Middle frontal gyrus (tissue), 1 donor: ENCODE results near the gene MATN1.

Source experiments
- DNase-seq: peaks from one replicate; pipeline ENCODE4 v3.0.0-alpha.2; 2015; ENCODE audit warnings: low spot score; ENCODE audit errors: extremely low spot score

MATN1 gene

DNA sequence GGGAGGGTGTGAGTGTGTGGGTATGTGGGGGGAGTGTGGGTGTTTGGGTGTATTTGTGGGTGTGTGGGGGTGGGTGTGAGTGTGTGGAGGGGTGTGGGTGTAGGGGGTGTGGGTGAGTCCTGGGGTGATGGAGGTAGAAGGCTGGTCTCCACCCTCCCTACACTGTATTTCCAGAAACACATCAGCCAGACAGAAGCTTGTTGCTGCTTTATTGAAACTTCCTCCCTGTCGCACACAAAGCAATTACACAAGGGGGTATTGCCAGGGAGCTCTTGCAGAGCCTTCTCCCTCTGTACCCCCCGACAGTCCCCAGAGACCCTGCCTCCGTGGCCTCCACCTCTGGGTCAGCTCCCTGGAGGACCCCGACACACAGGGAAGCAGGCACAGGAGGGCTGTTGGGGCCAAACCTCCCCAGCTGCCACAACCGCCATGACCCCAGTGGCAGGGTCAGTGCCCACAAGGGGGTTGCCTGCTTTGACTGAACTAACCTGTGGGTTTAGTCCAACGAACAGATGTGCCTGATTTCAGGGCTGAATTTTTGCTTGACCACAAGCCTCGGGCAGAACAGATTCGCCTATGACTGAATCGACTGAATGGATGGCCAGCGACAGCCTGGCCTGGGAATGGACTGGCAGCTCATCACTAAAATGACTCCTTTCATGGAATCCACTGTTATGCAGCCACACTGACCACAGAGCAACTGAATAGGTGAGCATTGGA lies 9.1 kb upstream of the MATN1 start:
- no peak for DNase-seq

DNA sequence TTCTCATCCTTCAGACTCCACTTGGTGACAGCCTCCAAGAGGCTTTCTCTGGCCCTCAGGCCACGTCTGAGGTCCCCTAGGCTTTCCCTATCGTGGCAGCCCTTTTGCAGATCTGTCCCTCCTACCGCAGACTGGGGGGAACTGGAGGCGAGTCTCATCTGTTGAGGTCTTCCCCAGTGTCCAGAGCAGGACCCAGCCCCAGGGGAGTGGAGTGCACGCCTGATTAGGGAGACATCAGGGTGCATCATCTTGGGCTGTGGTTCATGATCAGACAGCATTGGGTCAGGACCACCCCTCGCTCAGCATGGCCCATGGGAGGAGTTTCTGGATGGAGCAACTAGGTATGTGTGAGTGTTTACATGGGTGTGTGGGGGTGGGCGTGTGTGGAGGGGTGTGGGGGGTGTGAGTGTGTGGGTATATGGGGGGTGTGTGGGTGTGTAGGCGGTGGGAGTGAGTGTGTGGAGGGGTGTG lies 8.5 kb upstream of the MATN1 start:
- no peak for DNase-seq

DNA sequence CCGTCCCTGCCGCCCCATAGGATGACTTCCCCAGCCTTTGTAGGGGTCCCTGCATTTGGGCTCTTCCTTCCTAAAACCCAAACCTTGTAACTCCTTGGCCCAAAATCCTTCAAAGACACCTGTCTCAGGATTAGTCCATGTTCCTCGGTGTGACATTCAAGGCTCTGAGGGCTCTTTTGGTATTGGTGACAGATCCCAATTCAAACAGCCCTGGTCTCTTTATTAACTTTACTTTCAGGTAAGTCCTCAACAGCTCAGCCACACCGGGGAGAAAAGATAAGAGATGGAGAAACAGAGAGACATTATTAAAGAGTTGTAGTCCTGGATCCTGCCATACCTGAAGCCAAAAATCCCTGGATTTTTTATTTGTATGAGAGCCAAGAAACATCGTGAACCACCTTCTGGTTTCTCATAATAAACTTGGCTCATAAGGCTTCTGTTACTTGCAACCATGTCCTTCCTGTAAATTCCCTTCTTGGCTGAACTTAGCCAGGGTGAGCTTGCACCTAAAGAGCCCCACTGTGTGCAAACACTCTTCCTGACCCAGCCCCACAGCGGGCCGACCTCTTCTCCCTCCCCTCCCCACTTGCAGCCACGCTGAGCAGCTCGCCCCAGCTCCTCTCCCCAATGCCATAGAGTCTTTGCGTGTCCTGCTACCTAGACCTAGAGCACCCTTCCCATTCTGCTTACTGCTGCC lies 7.9 kb upstream of the MATN1 start:
- no peak for DNase-seq

DNA sequence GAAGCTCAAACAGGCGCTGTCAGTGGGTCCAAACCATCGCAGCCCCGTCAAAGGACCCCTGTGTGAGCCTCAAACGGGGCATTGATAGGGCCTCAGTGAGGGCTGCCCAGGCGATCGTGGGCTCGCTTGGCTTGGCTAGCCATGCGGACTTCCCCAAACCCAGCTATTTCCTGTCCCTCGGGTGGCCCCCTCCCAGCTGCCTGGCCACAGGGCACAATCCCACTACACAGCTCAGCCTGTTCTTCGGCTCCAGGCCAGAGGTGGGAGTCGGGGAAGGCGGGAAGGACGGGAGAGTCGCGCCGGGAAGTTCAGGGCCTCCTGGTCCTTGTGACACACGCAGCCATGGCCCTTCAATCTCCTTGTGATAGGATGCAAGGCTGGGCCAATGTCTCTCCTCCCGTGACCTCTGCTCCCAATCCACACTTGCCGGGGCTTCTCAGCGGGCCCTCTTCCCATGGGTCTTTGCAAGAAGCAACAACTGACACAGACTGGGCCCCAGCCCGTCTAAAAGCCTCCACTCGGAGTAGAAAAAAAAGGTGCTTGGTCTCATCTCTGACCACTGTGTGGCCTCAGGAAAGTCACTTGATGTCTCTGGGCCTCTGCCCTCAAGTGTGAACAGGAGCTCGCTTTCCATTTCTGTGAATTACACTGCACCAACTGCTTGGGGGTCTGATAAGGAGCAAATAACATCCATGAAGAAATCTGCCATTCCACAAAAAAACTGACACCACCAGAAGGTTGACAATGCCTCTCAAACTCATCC lies 7.1 kb upstream of the MATN1 start:
- no peak for DNase-seq

DNA sequence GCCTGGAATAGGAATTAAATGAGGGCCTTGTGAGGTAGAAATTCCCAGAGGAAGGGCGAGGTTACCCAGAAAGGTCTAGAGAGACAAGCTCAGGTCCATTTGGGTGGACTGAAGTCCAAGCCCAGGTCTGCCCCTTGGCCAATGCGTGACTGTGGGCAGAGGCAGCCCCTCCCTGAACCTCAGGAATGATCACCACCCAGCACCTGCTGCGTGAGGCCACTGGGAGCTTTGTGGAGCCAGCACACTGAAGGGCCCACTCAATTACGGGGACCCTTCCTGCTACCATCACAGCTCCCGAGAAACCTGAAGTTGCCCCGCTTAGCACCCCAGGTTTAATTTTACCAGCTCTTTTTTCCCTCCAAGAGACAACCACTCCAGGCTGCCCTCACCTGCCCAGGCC lies 6.5 kb upstream of the MATN1 start:
- no peak for DNase-seq

DNA sequence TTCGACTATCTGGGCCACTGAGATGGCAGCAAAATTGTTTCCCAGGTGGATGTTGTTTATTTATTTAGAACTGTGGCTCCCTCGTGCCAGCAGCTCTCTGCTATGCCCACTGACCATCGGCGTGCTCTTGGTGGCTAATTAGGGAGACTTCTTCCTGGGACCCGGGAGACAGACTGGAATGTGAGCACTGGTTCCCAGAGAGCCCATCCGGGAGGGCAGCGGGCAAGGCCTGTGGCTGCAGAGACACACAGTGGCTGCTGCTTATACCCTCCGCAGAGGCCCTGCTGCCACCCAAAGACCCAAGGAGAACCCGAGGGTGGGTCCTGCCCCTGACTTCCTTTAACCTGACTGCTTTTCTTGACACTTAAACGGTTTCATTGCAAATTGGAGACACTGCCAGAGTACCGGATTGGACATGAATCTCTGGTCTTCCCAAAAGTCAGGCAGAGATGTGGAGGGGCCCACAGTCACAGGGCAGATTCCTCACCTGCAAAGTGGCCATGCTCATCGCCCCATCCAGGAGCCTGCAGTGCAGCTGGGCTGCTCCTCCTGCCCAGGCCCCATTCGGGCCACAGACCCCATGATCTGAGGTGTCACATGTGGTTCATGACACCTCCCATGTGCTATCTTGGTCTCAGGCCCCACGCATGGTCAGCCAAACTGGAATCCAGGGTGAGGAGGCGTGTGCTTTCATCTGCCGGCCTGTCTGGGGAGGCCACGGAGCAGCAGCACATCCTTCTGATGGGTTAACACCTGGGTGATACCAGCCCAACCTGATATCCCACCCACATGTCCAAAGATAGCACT lies 5.7 kb upstream of the MATN1 start:
- DNase-seq: no peak

DNA sequence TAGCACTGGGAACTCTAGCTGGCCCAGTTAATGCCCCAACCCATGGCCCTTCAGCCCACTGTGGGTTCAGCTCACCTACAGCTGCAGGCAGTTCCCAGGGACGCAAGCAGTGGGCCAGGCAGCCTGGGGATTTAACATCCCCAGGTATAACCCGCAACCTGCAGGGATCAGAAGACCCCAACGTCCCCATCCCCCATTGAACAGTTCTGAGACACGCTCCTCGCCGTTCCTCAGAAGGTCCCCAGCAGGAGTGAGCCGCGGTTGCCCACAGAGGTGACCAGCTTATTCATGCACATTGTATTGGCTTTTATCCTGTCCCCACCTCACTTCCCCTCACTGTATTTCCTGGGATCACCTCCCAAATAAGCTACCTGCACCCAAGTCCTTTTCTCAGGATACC lies 5.0 kb upstream of the MATN1 start:
- no peak for DNase-seq

DNA sequence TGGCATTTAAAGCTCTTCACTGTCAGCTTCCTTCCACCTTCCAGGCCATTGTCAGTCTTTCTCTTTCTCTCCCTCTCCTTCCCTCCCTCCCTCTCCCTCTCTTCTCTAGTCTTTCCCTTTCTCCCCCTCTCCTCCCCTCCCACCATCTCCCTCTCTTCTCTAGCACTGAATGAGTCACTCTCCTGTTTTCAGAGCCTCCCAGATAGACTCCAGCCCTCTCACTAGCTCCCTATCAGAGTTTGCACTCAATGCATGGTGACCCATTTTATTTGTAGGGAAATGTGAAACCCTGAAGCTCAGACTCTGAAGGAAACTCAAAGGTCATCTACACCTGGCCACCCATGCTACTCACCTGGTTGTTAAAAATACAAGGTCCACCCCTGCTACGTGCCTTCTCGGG lies 4.4 kb upstream of the MATN1 start:
- no peak for DNase-seq

DNA sequence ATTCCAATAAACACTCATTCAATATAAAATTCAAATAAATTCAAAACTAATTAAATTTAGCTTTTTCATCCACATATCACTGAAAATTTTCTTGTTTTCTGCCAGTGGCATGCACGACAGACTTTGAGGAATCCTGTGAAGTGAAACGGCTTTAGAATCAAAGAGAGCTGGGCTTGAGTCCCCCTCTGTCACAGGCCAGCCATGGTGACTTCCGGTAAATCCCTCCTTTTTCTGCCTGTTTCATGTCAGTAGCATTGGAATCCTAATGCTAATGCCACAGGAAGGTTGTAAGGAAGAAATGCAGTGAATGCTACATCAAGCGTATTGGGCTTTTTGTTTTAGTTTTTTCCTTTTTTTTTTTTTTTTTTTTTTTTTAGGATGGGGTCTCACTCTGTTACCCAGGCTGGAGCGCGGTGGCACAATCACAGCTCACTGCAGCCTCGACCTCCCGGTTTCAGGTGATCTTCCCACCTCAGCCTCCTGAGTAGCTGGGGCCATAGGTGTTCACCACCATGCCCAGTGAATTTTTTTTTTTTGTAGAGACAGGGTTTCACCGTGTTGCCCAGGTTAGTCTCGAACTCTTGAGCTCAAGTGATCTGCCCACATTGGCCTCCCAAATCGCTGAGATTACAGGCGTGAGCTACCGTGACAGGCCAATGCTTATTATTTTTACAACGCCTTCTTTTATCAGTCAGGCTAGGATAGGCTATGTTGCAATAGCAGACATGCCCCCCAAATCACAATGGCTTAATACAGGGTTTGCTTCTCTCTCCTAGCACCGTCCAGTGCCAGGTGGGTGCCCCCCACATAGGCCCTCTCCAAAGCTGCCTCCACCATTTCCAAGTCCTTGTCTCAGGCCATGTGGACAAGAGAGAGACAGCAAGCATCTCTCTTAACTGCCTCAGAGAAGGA lies 3.6 kb upstream of the MATN1 start:
- no peak for DNase-seq

DNA sequence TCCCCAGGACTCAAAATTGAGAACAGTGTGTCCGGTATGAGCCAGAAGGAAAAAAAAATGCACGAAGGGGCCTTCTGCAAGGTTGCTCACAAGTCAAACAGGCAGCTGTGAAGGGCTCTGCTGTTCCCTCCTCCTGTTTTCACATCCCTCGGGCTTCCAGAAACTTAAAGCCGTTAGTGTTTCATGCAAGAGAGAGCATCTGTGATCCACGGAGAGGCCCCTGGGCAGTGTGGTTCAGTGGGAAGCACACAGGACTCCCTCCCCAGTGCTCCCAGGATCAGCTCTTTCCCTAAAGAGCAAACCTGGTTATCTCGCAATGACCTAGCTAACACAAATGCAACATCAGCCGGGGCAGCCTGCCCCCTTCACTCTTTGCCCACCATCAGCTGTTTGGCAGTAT lies 2.9 kb upstream of the MATN1 start:
- no peak for DNase-seq

DNA sequence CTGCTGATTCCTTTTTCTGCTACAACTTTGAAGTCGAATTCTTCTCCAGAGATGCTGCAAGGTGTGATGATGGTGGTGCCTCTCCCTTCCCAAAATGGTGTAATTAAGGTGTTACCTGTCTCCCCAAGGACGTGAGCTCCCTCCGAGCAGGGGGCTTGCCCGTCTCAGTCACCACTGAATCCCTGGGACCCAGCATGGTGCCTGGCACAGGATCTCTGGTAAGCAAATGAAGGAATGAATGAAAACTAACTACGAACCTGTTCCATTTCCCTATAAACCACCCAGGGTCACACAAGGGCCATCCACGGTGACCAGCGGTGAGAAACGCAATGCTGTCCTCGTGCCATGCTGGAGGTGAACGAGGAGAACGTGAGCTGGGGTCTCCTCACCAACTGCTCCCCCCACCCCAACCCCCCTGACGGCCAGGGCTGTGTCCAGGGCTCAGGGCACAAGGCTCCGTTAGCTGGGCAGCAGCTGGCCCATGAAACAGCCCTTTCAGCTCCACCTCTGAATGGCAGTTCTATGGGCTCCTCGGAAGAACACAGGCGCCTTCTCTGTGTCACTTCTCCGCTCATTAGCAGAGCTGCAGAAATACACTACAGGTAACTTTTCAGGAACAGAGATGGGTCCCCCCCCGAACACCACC lies 2.2 kb upstream of the MATN1 start:
- DNase-seq: no peak

DNA sequence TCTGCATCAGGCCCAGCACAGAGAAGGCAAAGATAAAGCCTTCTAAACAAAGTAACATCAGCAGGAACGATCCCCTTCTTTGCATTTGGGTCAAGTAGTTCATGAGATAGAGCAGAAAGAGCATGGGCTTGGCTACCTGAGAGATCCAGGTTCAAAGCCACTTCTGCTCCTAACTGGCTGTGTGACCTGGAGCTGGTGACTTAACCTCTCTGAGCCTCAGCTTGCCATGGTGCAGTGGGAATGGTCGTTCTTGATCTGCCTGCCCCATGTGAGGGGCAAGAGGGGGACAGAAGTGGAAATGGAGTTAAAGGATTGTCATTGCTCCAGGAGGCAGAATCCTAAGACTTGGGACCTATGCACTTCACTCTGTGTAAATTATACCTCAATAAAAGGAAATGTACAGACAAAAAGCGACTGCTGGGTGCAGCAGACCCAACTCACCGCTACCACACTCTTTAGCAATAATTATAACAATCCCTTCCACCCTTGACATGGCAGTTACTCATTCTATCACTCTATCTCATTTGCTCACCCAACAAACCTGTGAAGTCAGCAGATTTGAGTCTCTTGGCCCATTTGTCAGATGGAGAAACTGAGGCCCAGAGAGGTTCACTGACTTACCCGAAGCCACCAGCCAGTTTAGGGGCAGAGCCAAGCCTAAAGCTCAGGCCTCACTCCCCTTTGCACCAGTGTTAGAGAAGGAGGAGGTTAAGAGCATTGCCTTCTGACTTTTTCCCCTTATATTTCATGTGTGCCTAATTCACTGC lies 1.5 kb upstream of the MATN1 start:
- no peak for DNase-seq

DNA sequence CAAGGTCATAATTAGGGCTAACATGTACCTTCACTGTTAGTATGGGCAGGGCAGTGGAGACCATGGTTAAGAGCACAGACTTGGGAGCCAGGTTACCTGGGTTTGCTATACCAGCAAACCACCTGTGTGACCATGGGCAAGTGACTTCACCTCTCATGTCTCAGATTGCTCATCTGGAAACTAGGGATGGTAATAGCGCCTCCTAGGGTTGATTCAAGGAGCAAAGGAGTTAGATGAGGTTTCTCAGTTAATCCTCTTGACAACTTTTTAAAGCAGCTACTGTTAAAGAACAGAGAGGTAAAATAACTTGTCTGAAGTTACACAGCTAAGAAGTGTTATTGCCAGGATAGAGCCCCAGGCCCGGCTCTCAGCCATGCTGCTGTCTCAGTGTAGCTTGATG lies 790 bp upstream of the MATN1 start:
- no peak for DNase-seq

DNA sequence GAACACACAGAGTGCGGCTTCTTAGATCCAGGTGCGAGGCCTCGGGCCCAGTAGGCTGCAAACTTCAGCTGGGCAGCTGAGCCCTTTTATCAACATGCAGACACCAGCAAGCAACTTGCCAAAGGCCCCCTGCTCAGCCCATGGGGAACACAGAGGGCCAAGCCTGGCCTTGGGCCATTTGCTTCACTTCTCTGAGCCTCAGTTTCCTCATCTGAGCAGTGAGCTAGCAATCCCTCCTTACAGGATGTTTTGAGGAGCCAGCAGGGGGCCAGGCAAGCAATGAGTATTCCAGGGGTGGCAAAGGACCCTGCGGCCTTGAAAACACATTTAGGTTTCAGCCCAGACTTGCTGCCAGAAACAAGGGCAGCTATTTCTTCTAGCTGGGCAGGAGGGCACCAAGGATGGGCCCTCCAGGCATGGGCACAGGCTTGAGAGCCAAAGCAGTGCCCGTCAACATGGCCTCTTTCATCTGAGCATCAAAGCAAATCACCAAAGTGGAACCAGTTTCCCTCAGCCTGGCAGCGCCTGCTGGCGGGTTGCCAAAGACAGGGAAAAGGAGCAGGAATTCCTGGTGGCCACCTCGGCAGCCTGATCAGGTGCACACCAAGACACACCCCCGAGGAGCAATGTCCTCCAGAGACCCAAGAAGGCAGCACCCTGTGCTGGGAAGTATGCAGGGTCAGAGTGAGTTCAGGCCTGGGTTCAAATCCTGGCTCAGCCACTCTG lies 1.4 kb downstream of the MATN1 start:
- no peak for DNase-seq

DNA sequence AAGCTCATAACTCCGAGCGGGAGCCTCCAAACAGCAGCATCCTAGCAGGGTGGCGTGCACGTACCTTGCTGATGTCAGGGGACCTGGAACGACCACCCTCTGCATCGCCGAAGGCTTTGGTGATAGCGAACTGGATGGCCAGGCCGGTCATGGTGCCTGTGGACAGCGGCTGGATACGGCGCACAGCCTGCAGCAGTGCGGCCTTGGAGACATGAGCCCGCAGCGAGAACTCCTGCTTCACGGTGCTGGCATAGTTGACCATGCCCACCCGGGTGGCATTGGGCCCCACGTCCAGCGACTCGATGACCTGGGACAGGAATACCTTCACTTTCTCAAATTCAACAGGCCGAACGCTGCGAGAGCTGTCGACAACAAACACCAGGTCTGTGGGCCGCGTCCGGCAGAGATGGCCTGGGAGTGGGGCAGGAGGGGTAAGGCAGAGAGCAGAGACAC lies 2.0 kb downstream of the MATN1 start:
- no peak for DNase-seq

DNA sequence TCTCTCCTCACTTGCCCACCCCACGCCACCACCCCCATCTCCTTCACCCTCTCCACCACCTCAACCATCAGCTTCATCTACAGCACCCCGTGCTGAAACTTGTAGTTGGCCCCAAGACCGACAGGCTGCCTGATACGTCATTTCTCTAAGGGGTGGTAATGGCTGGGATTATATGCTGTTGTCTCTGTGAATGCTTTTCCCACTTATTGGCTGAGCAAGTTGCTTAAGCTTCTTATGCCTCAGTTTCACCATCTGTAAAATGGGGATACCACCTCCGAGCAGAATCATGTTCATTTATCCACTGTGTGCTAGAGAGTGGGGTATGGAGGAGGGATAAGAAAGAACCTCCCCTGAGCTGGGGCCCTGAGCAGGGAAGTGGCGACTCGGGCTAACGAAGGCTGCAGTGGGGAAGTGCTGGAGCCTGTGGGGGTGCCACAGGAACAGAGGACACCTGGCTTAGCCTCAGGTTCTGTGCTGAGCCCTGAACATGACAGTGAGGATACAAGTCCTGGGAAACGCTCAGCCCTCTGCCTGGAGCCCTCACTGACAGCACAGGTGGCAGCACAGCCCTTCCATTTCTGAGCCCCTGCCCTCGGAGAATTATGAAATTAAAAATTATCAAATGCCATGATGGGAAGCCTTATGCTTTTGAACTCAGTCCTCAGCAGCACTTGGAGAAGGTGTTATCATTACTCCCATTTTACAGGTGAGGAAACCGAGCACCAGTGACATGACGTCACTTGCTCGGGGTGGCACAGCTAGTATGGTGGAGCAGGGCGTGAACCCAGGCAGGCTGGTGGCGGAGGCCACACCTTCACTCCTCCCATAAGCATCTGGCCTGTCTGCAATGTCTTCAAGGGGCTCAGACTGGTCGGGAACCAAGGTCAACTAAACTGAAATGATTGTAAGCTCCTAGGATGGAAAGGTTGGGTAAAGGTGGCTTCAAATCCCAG lies 2.8 kb downstream of the MATN1 start:
- DNase-seq: no peak
